ENCODE measurements around the gene NT5DC2.

DNA sequence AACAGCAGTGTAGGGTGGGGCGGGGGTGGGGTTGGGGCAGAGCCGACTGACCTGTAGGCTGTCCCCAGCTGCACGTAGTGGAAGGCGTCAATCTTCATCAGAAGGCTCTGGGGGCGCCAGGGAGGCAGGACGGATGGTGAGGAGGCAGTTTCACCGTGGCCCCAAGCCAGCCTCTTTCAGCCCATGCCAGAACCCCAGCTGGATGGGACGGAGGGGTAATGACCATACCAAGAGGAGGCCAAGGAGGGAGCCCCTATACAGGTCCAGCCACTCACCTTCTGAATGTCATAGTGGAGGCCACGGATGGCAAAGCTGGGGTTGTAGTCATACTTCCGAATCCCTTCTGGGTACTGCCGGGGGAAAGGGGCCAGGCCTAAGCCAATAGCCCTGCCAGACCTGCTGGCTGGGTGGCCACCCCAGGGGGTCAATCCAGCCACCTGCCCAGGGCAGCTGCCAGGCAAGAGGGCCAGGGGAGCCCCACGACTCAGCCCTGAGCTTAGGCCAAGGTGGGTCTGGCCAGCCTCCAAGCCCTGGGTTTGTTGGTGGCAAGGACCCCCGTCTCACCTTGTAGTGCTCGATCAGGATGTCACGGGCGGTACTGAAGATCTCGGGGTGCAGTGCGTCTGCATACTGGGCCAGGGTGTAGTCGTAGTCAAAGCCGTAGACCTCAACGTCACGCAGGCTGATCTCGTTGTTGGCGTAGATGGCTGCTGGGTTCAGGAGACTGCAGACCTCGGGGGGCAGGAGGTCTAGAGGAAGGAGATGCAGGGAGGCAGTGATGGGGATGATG, 4.9 kb downstream of the NT5DC2 start:
- TF ChIP-seq CTCF (IDR thresholded peaks at IDR 0.05) (no peak), POLR2A (IDR thresholded peaks at IDR 0.05) (no peak)

All from adrenal gland (tissue), 5 donors.